ENCODE measurements around the gene KLF11.

GRCh38 chr2:10047616-10048500, 4.5 kb downstream of the KLF11 start:
- TF ChIP-seq EZH2phosphoT487 (IDR thresholded peaks at IDR 0.05; ENCODE audit: borderline replicate concordance, low read depth) (no peak), CTCF (IDR thresholded peaks at IDR 0.05) (no peak), POLR2AphosphoS5 (IDR thresholded peaks at IDR 0.05; ENCODE audit: low read depth, low read length) (no peak), SIN3A (IDR thresholded peaks at IDR 0.05; ENCODE audit: borderline replicate concordance, low read depth, low read length) (no peak), RCOR1 (IDR thresholded peaks at IDR 0.05; ENCODE audit: low read length) (no peak)
